GM23338 (cell line): ENCODE results near the gene INSRR.
A peak's percentile ranks its signal among the peaks of the same experiment; 100 is the strongest.

Experiments used
- CREB1 ChIP-seq: fragments of 250-450 bp; sonication (Bioruptor Pico); IDR thresholded peaks from 2 replicates; pipeline ENCODE4 v1.5.0; 2020; ENCODE audit warnings: low read depth, mild to moderate bottlenecking, moderate library complexity
- CTCF ChIP-seq, 2 experiments: fragments of 200-600 bp in 1 of 2; sonication (generic) in 1 of 2; conservative IDR thresholded peaks; 2 replicates each; pipeline versions ENCODE4 v1.5.1 to v1.6.1; 2016 to 2017; ENCODE audit warnings: antibody characterized with exemption in 2 of 2, low read depth in 2 of 2, mild to moderate bottlenecking in 2 of 2, moderate library complexity in 1 of 2
- EZH2 ChIP-seq: fragments of 200-600 bp; sonication (generic); IDR thresholded peaks from one replicate; pipeline ENCODE4 v1.8.0; 2017; ENCODE audit warnings: antibody characterized with exemption, mild to moderate bottlenecking, low read depth; ENCODE audit not compliant: unreplicated experiment
- POLR2AphosphoS5 ChIP-seq: IDR thresholded peaks from 2 replicates; pipeline ENCODE4 v1.6.1; 2016; ENCODE audit warnings: antibody characterized with exemption, low read depth
- REST ChIP-seq: IDR thresholded peaks from one replicate; pipeline ENCODE4 v1.6.1; 2018; ENCODE audit warnings: antibody characterized with exemption; ENCODE audit not compliant: unreplicated experiment

GRCh38 chr1:156868341-156868740 is 9.4 kb upstream of the INSRR start:
- peak in 1 of 2 experiments; percentile 39; a peak in 2 of 4 replicates for TF ChIP-seq CTCF (conservative IDR thresholded peaks at IDR 0.05; ENCODE audit: low read depth in 2 of 2)
- no peak for TF ChIP-seq REST
- no peak for TF ChIP-seq POLR2AphosphoS5
- TF ChIP-seq EZH2: no peak
- no peak for TF ChIP-seq CREB1 (CRISPR knock-in tag)
